GM18499 (cell line): Measurements from ENCODE around the gene TNFRSF19.

Experiments used
- ATAC-seq: cut with Tn5 transposase; IDR thresholded peaks from one replicate; pipeline ENCODE4 v1.9.1; 2021; ENCODE audit warnings: moderate number of reproducible peaks; ENCODE audit not compliant: insufficient read depth, unreplicated experiment

Gene TNFRSF19

DNA sequence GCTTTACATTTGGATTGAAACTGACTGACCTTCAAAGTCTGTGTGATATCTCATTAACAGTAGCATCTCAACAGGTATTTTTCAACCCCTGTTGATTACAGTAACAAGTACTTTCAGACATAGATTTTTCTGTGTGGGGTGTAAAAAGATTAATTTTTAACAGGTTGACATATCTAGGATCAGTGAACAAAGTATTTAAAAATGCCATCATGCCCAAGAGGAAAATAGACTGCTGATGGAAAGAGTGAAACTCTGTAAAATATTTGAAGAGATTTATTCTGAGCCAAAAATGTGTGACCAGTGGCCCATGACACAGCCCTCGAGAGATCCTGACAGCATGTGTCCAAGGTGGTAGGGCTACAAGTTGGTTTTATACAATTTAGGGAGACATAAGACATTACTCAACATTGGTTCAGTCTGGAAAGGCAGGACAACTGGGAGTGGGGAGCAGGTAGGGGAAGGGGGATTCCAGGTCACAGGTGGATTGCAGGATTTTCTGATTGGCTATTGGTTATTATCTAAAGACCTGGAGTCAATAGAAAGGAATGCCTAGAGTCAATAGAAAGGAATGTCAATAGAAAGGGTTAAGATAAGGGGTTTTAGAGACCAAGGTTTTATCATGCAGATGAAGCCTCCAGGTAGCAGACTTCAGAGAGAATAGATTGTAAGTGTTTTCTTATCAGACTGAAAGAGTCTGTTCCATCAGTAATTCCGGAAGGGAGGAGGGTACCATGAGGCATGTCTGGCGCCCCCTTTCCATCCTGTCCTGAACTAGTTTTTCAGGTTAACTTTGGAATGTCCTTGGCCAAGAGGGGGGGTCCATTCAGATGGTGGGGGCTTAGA lies 29.1 kb downstream of the TNFRSF19 start:
- no peak for ATAC-seq

DNA sequence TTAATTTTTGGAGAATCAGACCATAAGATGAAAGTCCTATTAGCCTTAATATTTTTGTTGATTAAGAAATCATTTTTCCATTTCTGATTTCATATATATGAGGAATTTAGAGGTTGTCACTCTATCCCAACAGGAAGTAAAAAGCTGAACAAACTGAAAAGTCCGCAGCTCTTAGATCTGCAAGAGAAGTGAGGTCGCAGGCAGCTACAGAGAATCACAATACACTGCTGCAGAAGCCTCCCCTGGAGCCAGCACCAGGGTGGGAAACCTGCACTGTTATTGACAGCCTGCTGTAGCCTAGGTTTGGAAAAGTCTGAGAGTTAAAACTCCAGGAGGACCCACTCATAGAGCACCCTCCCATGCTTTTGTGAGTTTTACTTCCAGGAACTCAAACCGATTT lies 29.9 kb downstream of the TNFRSF19 start:
- ATAC-seq: no peak

DNA sequence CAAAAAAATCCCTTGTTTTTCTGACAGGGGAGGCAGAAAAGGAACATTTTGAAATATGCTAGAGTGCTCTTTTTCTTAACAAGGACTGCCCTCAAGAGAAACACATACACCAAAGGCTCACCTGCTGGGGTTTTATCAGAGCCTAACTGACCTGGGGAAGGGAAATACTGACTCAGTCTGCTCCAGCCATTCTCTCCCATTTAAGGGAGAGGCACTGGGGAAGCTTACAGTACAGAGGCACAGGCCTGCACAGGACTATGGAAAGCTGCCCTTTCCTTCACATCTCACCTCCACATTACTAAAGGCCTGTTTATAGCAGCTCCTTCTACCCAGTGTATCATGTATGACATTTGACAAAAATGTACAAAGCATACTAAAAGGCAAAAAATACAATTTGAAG lies 30.3 kb downstream of the TNFRSF19 start:
- no peak for ATAC-seq

DNA sequence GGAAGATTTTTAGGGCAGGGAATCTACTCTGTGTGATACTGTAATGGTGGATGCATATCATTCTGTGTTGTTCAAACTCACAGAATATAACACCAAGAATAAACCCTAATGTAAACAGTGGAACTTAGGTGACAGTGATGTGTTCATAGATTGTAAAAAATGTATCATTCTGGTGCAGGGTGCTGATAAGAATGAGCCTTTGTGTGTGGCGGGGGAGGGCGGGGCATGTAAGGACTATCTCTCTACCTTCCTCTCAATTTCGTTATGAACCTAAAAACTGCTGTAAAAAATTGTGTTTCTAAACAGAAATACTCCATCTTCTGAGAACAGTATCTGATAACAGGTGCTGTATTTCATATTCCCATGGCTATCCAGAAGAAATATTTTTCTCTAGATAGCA lies 35.6 kb downstream of the TNFRSF19 start:
- ATAC-seq: no peak

DNA sequence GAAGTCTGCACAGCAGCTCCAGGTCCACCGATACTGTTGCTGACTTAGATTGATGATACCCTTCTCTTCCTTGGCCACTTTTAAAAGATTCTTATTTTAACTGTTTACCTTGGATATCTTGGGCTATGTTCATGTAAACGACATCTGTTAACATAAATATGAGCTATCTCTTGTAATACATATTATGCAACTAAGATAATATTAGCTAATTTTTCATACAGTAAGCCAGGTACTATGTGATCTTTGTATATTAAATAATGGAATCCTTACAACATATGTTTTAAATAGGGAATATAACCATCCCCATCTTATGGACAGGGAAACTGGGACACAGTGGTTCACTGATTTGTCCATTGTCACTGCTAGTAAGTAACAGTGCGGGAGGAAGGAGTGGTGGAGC lies 37.9 kb downstream of the TNFRSF19 start:
- no peak for ATAC-seq

DNA sequence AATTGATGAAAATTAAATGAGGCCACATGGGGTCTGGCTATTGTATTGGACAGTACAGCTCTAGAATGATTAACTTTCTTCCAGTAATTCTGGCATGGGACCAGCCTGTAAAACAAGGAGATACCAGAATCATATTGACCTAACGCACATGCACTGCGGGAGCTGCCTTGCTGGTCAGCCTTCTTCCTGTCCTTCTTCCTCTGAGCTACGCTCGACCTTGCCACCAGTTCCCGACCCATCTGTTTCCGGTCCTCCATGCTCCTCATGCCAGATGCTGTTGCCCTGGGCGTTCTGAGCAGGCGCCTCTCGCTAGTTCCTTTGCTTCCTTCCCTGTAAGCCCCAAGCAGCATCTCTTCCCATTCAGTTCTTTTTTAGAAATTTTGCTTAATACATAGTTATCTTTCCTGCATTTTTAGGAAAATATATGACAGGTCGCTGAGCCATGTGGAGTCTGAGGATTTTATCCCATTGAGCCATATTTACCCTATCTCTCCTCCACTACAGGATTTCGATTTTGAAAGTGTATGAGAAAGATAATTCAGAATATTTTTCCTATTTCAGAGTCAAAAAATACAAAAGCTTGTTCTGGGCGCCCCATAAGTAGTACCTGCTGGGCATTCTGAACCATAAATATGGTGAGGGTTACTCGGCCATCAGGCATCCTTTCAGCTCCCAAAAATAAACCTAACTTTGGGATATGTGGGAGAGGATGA lies 38.6 kb downstream of the TNFRSF19 start:
- no peak for ATAC-seq

DNA sequence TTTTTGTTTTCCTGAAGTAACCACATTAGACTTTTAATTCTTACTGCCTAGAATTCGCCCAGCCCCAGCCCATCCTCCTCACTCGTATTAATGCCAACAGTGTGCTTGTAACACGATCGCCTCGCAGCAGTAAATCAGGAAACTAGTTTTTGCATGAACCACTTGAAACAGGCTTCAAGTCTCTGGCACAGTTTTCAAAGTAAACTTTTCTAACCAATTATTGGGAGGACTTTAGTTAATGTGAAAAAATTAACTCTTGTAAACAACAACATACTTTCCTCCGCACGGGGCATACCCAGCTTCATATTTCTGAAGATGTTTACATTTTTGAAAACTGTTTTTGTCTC lies 39.2 kb downstream of the TNFRSF19 start:
- no peak for ATAC-seq

DNA sequence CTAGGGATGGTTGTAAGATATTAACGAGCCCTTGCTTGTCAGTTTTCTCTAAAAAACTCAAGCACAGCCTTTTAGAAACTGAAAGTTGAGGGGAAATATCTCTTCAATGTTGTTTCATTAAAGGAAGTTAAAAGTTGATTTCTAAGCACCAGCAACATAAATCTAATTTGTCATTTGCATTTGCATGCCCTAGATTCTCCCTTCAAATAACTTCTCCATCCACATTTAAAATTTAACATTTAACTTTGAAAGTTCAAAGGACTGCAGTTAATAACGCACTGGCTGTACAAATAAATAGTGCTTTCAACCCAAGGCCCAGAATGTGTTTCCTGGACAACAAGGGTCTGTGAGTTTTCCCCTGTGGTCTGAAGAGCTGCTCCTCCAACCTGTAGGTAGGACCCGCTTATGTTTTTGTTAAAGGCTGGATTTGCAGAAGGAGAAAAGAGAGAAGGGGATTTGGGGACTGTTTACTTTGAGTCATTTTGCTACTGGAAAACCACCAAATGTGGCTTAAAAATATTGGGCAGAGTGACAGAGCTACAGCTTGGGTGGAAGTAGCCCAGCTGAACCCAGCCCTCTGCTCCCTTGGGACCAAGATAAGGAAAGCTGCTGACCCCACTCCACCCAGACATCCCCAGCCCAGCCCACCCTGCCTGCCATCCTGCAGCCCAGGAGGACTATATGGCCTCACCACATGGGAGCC lies 39.8 kb downstream of the TNFRSF19 start:
- no peak for ATAC-seq

DNA sequence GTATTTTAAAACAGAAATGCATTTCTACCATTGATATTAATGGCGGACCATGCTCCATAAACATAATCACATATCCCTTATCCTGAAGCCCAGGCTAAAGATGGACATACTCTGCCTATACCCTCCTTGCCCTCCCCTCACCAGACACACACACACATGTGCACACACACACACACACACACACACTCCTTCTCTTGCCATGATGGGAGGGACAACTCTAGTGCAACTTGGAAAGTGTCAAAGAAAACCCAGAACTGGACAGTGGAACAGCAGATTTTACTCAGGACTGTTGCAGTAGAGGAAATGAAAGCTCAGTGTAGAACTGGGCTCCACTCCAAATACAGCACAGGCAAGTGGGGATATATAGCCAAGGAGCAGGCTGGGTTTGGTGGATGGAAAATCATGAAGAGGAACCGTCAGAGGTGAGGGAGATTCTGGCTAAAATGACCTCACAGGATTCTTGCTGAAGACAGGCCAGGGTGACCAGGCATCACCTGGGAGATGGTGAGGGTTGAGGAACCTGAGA lies 40.8 kb downstream of the TNFRSF19 start:
- ATAC-seq: no peak

DNA sequence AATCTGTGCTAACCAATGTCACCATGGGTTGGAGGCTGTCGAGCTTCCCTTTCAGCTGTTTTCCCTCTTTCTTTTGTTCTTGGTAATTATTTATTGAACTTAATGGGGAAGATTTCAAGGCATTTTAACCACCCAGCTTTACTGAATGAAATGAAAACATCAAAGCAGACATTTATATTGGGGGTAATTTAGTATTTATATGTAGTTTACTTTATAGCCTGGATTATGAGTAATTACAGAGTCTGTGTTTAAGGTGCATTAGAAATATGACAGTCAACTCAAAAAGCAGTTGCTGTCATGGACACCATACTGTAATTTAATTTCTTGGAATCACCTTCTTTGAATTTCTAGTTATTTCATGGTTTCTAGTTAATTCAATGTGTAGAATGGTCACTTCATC lies 42.0 kb downstream of the TNFRSF19 start:
- no peak for ATAC-seq

DNA sequence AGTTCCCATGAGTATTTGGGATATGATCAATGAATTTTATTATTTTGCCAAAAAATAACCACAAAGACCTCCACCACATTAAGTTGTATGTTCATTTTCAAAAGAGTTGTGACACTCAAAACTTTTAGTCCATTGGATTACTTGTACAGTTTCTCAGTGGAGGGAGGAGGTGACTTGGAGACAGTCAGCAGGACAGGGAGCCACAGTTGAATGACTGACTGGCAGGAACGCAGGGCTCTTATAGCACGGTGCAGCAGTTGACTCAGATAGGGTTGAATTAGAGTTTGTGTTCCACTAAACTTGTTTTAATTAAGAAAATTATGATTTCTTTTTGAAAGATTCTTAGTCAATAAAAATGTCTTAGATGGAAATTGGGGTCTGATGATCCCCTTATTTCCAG lies 42.5 kb downstream of the TNFRSF19 start:
- ATAC-seq: no peak

DNA sequence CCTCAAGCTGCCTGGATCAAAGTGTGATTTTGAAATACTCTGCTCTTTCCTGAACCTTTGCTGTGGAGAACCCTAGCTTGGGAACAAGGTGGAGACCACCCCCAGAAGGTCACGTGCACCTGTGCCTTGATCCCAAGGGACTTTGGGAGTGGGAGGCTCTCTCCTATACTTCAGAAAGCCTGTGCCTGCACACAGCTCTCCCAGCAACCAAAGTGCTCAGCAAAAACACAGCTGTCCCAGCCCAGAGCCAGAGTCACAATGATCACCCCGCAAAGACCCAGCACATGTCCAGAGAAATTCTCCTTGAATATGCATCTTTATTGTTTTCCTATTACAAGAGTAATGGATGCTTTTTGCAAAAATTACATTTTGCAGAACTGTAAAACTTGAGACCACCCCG lies 43.4 kb downstream of the TNFRSF19 start:
- ATAC-seq: no peak

DNA sequence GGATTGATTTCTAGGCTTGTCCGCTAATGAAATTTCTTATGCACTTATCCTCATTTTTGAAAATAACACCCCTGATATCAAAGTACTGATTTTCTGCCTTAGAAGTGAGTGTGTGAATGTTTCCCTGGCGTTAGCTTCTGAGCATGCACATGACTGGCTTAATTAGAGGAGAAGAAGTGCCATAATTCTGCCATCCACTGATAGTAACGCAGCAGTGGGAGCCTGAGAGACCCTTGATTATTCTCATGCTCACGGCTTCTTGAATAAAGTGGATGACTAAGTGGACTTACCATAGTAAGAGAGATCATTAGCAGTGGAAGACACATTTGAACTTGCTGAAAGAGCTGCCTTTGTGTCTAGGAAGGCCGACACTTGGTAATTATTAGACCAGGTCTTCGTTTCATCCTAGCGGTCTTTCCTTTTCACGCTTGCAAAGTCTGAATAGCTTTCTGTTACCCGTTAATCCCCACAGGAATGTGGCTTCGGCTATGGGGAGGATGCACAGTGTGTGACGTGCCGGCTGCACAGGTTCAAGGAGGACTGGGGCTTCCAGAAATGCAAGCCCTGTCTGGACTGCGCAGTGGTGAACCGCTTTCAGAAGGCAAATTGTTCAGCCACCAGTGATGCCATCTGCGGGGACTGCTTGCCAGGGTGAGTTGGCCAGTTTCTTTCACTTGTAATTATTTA lies 45.3 kb downstream of the TNFRSF19 start:
- ATAC-seq: no peak

DNA sequence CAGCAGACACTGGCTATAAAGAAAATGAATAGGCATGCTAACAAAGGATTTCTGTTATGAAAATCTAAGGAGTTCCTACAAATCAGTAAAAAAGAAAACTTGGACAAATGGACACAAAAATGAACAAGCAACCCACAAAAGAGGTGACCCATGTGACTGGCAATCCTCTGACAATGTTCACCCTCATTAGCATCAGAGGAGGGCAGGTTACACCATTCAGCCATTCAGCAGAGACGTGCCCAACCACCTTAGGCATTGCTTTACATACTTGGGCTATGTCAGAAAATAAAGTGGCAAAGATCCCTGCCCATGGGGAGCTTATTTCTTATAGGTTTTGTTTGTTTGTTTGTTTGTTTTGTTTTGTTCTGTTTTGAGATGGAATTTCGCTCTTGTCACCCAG lies 46.0 kb downstream of the TNFRSF19 start:
- no peak for ATAC-seq

DNA sequence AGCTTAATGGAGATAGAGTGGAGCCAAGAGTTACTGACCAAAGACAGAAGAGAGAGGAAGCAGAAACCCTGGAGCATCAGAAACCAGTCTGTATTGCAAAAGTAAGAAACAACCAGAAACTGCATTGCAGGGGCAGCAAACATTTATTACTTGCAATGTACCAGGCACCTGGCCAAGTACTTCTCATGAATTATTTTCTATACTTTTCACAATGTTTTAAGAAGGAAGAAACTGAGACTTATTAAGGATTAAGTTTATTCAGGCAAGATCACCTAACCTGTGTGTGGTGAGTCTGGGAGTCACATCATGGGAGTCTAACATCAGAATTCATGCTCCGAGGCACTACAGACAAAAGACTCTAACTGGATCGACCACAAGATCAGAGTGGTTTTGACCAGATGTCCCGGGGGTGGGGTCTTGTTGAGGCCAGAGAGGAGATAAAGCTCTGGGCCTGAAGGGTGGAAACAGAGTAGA lies 47.4 kb downstream of the TNFRSF19 start:
- no peak for ATAC-seq

DNA sequence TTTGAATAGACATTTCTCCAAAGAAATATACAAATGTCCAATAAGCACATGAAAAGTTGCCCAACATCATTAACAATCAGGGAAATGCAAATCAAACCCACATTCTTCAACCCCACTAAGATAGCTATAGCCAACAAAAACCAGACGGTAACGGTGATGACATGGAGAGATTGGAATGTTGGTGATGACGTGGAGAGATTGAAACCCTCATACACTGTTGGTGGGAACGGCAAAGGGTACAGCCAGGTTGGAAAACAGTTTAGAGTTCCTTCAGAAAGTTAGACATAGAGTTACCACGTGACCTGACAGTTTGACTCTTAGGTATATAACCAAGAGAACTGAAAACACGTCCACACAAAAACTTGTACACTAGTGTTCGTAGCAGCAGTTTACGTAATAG lies 48.1 kb downstream of the TNFRSF19 start:
- ATAC-seq: no peak

DNA sequence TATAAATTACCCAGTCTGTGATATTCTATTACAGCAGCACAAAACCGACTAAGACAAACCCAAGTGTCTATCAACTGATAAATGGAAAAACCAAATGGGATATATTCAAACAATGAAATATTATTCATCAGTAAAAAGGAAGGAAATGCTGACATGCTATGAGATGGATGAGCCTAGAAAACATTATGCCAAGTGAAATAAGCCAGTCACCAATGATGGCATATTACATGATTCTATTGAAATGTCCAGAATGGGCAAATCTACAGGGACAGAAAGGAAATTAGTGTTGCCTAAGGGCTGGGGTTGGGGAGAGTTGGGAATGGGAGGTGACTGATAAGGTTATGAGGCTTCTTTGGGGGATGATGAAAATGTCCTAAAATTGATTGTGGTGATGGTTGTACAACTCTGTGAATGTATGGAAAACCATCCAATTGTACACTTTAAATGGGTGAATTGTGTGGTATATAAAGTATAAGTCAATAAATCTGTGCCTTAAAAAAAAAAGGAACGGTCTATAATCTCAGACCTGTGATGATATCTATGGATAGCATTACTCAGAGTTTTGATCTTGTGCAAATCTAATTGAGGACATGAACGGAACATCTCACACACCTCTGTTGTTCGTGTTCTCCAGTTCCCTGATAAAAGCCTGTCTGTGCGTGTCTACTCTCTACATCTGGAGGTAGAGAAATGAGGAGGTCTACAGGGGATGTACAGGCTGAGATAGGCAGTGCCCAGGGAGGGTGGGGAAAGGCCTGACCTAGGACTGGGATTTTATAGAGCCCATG lies 49.0 kb downstream of the TNFRSF19 start:
- ATAC-seq: no peak

DNA sequence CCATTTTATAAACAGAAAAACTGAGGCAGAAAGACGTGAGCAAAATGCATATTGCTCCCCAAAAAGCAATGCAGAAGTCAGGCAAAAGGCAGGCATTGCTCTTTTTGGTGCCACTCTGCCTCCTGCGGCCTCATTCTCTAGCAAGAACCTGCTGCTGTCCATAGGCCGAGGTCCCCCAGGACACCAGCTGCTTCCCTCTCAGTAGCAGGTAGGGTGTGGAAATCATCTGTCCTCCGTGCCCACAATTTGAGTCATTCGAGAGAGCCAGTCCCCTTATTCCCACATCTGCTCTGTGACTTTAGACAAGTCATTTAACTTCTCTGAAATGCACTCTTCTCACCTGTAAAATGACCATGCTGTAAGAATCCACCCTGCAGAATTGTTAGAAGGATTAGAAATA lies 50.0 kb downstream of the TNFRSF19 start:
- ATAC-seq: no peak

DNA sequence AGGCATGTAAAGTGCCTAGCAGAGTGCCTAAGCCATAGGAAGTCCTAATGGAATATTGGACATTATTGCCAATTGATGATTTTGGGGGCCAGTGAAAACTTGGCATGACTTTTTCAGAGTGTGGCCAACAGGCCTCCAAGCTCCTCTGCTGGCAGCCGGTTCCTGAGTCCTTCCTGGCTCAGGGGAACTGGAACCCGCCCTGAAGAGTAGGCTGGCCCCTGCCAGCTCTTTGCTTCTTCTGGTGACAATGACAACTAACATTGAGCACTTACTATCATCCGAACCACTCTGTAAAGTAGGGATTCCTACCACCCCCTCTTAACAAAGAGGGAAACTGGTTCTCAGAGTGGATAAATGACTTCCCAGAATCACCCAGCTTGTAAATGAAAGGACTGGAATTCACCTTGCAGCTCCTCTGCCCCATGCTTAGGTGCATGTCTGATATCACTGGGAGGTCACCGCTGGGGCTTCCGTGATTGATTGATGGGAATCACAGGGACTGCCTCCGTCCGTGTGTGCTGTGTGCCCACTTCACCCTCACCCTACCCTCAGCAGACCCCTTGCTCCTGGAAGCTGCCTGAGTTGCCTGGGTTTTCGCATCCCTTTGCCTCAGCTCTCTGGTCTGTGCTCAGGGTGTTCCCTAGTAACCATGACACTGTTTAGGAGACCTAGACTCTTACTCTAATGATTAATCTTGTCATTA lies 50.6 kb downstream of the TNFRSF19 start:
- ATAC-seq: no peak
